DOHH2 (cell line): Measurements from ENCODE around the gene CD209.

Source experiments
- H3F3A ChIP-seq: fragments of 200-600 bp; sonication (generic), shearing (Covaris generic); 2 replicates; pipeline ENCODE4 v1.6.0; 2016; ENCODE audit warnings: antibody characterized with exemption, mild to moderate bottlenecking; ENCODE audit not compliant: control insufficient read depth, insufficient read depth
- H3K27ac ChIP-seq: fragments of 200-600 bp; sonication (generic); 2 replicates; pipeline ENCODE4 v1.5.1; 2014; ENCODE audit warnings: low read depth, mild to moderate bottlenecking, low read length, moderate library complexity
- H3K27me3 ChIP-seq: fragments of 200-600 bp; sonication (generic); 2 replicates; pipeline ENCODE4 v1.6.1; 2014; ENCODE audit warnings: mild to moderate bottlenecking, low read length, mixed read lengths; ENCODE audit not compliant: control insufficient read depth
- H3K36me3 ChIP-seq: fragments of 200-600 bp; sonication (generic); 2 replicates; pipeline ENCODE4 v1.6.1; 2014; ENCODE audit warnings: mild to moderate bottlenecking, low read length, moderate library complexity, mixed read lengths; ENCODE audit not compliant: control insufficient read depth
- H3K4me1 ChIP-seq: fragments of 200-600 bp; sonication (generic); 2 replicates; pipeline ENCODE4 v1.6.1; 2014; ENCODE audit warnings: mild to moderate bottlenecking, low read length, mixed read lengths; ENCODE audit not compliant: control insufficient read depth
- H3K4me2 ChIP-seq: fragments of 200-600 bp; sonication (generic); 2 replicates; pipeline ENCODE4 v1.6.0; 2014; ENCODE audit warnings: mild to moderate bottlenecking, low read length, moderate library complexity
- H3K4me3 ChIP-seq: fragments of 200-600 bp; sonication (generic); 2 replicates; pipeline ENCODE4 v1.5.1; 2014; ENCODE audit warnings: mild to moderate bottlenecking, low read length, mixed read lengths
- H3K79me2 ChIP-seq: fragments of 200-600 bp; sonication (generic); 2 replicates; pipeline ENCODE4 v1.6.1; 2014; ENCODE audit warnings: mild to moderate bottlenecking, low read length, mixed read lengths; ENCODE audit not compliant: control insufficient read depth
- H3K9me2 ChIP-seq: fragments of 200-600 bp; sonication (generic); replicated peaks from 2 replicates; pipeline ENCODE4 v1.6.1; 2014; ENCODE audit warnings: mild to moderate bottlenecking, low read length, mixed read lengths; ENCODE audit not compliant: control insufficient read depth
- H3K9me3 ChIP-seq: fragments of 200-600 bp; sonication (generic); 2 replicates; pipeline ENCODE4 v1.6.1; 2014; ENCODE audit warnings: antibody characterized with exemption, low read length, mixed read lengths; ENCODE audit not compliant: control insufficient read depth, insufficient read depth
- H4K20me1 ChIP-seq: fragments of 200-600 bp; sonication (generic); 2 replicates; pipeline ENCODE4 v1.6.0; 2014; ENCODE audit warnings: low read depth, mild to moderate bottlenecking, antibody characterized with exemption, low read length, moderate library complexity; ENCODE audit not compliant: control insufficient read depth, insufficient read depth
- EZH2phosphoT487 ChIP-seq: fragments of 200-600 bp; sonication (generic); IDR thresholded peaks from 2 replicates; pipeline ENCODE4 v1.6.1; 2017; ENCODE audit warnings: borderline replicate concordance, mild to moderate bottlenecking, antibody characterized with exemption, low read length, moderate library complexity, mixed read lengths
- TF ChIP-seq, protein P1 (sequence below): fragments of 200-600 bp; sonication (generic); IDR thresholded peaks from one replicate; pipeline ENCODE4 v1.5.1; 2014; ENCODE audit warnings: antibody characterized with exemption, mild to moderate bottlenecking, low read depth, low read length; ENCODE audit not compliant: poor library complexity, severe bottlenecking

Gene CD209

DNA sequence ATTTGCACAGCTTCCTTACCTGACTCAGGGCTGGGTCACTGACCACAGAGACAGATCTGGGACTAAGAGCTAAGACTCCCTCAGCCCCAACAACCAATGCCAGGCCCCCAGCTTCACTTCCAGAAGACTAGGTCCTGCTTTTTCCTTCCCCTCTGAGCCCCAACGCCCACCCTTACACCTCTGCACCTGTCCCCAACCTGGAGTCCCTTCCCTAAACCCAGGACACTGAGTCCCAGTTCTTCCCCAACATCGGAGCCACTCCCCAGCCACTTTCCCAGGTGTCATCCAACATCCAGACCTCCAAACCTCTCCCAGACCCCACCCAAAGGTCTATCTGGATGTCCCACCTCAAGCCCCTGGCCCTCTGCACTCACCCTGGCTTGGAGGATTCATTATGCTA is 48.3 kb downstream of the CD209 start:
- Histone ChIP-seq H4K20me1 (peaks cover 4% of the 10 kb centered on the region; the same call in 1 of the 2 replicates), H3K27me3 (peaks cover 73% of the 10 kb centered on the region), H3K27ac (no peak overlapping the region), H3K9me2 (no peaks in the 10 kb centered on the region), H3F3A (peaks cover 7% of the 10 kb centered on the region; the same call in 1 of the 2 replicates), H3K4me1 (peaks cover 26% of the 10 kb centered on the region), H3K79me2 (no peaks in the 10 kb centered on the region), H3K36me3 (no peaks in the 10 kb centered on the region), H3K4me3 (no peak overlapping the region), H3K4me2 (no peak overlapping the region), H3K9me3 (no peaks in the 10 kb centered on the region)
- TF ChIP-seq, protein P1, sequence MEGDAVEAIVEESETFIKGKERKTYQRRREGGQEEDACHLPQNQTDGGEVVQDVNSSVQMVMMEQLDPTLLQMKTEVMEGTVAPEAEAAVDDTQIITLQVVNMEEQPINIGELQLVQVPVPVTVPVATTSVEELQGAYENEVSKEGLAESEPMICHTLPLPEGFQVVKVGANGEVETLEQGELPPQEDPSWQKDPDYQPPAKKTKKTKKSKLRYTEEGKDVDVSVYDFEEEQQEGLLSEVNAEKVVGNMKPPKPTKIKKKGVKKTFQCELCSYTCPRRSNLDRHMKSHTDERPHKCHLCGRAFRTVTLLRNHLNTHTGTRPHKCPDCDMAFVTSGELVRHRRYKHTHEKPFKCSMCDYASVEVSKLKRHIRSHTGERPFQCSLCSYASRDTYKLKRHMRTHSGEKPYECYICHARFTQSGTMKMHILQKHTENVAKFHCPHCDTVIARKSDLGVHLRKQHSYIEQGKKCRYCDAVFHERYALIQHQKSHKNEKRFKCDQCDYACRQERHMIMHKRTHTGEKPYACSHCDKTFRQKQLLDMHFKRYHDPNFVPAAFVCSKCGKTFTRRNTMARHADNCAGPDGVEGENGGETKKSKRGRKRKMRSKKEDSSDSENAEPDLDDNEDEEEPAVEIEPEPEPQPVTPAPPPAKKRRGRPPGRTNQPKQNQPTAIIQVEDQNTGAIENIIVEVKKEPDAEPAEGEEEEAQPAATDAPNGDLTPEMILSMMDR: no peak
- TF ChIP-seq EZH2phosphoT487: no peak

DNA sequence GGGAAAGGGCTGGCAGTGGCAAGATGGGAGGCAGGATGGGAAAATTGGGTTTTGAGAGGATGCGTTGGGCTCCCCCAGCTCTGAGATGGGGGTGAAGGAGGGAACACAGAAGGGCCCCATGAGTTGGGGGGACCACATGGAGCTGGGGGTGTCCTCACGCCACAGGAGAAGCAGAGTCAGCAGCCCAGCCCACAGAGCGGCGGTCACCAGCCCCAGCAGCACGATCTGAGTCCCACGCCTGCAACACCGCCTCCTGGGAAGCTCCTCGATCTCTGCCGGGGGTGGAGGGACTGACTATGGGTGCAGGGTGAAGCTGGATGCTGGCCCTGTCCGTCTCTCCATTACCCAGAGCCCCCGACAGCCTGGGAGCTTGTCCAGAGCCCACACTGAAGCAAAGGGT is 48.8 kb downstream of the CD209 start:
- H3K4me1 ChIP-seq: peaks cover 26% of the 10 kb centered on the region
- no peaks in the 10 kb centered on the region for H3K36me3 ChIP-seq
- peaks cover 7% of the 10 kb centered on the region; the same call in 1 of the 2 replicates for H3F3A ChIP-seq
- no peaks in the 10 kb centered on the region for H3K9me2 ChIP-seq
- peaks cover 71% of the 10 kb centered on the region for H3K27me3 ChIP-seq
- H3K79me2 ChIP-seq: no peaks in the 10 kb centered on the region
- no peak overlapping the region for H3K27ac ChIP-seq
- H4K20me1 ChIP-seq: peaks cover 4% of the 10 kb centered on the region; the same call in 1 of the 2 replicates
- H3K9me3 ChIP-seq: no peaks in the 10 kb centered on the region
- no peak for TF ChIP-seq EZH2phosphoT487
- TF ChIP-seq, protein P1: no peak
- no peak overlapping the region for H3K4me2 ChIP-seq
- H3K4me3 ChIP-seq: no peak overlapping the region

DNA sequence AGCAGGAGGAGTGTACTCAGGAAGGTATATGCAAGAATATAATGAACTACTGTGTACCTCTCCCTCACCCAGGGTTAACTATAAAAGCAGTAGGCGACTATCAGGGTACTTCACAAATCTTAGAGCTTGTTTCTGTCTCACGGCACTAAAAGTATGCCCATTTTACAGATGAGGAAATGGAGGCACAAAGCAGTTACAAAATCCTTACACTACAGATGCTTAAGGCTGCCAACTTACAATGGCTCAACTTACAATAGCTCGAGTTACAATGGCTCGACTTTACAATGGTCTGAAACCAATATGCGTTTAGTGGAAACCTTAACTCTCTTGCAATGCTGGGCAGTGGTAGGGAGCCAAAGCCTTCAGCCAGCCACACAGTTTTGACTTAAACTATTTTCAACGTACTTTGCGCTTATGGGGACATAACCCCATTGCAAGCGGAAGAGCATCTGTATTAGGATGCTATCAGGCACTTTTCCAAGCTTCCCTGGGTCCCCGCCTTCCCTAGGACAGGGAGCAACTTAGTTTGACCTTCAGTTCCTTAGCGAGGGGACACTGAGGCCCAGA is 49.5 kb downstream of the CD209 start:
- Histone ChIP-seq H3K4me2 (no peak overlapping the region), H3K27me3 (peaks cover 67% of the 10 kb centered on the region), H3K27ac (no peak overlapping the region), H3K79me2 (no peaks in the 10 kb centered on the region), H4K20me1 (peaks cover 4% of the 10 kb centered on the region; the same call in 1 of the 2 replicates), H3K9me3 (no peaks in the 10 kb centered on the region), H3K9me2 (no peaks in the 10 kb centered on the region), H3K4me1 (peaks cover 26% of the 10 kb centered on the region), H3K4me3 (no peak overlapping the region), H3F3A (peaks cover 7% of the 10 kb centered on the region; the same call in 1 of the 2 replicates), H3K36me3 (no peaks in the 10 kb centered on the region)
- TF ChIP-seq, protein P1: no peak
- TF ChIP-seq EZH2phosphoT487: 0 out of 2 replicates have a peak, but pooled peaks have one; percentile 1
